ENCODE measurements around the gene BEX2. TPM values are rescaled to one million over a fixed set of nuclear protein-coding genes. Genes with fewer than 3 reads are reported as not detected.
A peak's percentile ranks its signal among the peaks of the same experiment; 100 is the strongest.

Gene BEX2
- total RNA-seq, 2 donors from 2014 or later: 8.4 to 18.6 TPM

DNA sequence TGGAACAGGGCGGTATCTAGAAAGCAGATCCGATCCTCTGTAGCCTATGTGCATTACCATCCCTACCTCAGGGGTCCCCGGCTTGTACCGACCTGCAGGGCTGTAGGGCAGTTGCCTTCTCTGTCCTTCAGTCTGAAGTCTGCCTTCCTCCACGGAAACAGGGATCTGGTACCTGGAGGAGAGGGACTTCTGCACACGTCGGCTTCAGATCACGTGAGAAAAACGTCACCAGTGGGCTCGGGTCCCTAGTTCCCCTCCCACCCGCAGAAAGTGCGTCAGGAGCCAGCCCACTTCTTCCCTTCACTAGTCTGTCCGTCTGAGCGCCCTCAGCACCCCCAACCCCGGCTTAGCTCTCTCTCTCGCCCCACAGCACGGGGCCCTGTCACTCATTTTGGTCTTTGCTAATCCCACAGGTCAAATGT, 34.2 kb downstream of the BEX2 start, which contains the start of gene TCEAL5:
Gene TCEAL5, minus strand, starts transcription at position 170 of the 422 bp plus-strand sequence. CDS start 2,187 bp downstream, outside the sequence.
- DNase-seq (peak; percentile 21), ATAC-seq (peak; percentile 15 to 65)
- intact Hi-C loops (cut with DNase I): no loop called here

DNA sequence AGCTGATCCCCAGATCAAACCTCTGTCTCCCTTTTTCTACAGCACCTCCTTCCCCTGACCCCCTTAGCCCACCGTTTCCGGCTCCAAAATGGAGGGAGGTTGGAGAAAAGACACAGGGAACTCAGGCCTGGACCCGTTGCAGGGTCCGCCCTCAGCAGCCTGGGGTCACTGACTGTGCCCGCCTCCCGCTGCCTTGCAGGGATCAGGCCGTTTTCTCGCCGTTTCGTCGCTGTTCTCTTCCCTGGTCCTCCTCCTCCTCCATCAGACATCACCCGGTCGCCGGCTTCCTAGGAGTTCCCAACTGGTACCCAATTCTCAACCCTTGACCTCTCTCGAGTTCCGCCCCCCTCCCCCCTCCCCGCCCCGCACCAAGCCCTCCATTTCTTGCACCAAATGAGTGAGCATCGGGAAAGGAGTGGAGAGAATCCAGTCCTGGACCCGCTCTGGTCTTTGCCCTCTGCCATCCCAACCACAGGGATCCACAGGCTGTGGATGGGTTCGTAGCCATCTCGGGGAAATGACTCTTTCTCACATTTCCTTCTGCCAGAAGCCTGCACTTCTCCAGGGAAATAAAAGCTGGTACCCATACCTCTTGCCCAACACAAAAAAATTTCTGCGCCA, 34.7 kb downstream of the BEX2 start:
- DNase-seq: no peak
- intact Hi-C loops (cut with DNase I): no loop called here
- ATAC-seq: peak in 1 of 2 donors; percentile 27

DNA sequence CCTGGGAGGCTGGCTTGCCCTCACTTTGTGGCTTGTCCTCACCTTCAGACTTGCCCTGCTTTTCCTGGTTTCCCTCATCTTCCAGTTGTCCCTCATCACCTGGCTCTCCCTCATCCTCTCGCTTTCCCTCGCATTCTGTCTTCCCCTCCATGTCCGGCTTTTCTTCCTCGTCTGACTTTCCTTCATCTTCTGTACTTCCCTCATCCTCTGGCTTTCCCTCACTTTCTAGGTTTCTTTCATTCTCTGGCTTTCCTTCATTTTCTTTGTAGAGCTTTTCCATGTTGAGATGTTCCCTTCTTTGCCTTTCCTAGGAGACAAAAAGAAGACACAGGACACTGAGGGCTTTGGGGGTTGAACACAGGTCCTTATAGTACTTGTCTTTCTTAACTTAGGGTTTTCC, 36.5 kb downstream of the BEX2 start:
- DNase-seq (no peak), ATAC-seq (no peak)
- intact Hi-C loops (cut with DNase I): no loop called here

Other genes with a start within 250 kb of the BEX2 start
- 1 to 10 TPM; 2.2 to 8.9 TPM for gene BEX1, start 246.8 kb downstream of the BEX2 start, total RNA-seq
- 1 to 10 TPM; 1.0 to 1.6 TPM for gene NXF3, start 217.8 kb downstream of the BEX2 start, total RNA-seq
- 10 to 100 TPM; 47.5 to 68.8 TPM for gene BEX4, start 95.9 kb downstream of the BEX2 start, total RNA-seq
- 10 to 100 TPM; 46.1 to 53.3 TPM for gene TCEAL8, start 55.8 kb downstream of the BEX2 start, total RNA-seq
- gene TCEAL5, start 34.2 kb downstream of the BEX2 start, total RNA-seq: under 1 TPM; 0.50 TPM
- 1 to 10 TPM; 4.9 to 6.4 TPM for gene TCEAL7, start 19.2 kb upstream of the BEX2 start, total RNA-seq
- gene TCEAL9, start 45.5 kb upstream of the BEX2 start, total RNA-seq: 10 to 100 TPM; 28.6 to 42.1 TPM
- 100 to 1,000 TPM; 147 to 168 TPM for gene BEX3, start 65.5 kb upstream of the BEX2 start, total RNA-seq
- gene RAB40A, start 208.5 kb upstream of the BEX2 start, total RNA-seq: under 1 TPM; 0.18 TPM

Data from left cardiac atrium (tissue), 4 donors.